Prostate gland (tissue), 2 donors: ENCODE data around the gene SACM1L.

Experiments
- CTCF ChIP-seq, 4 experiments: fragments of 200-600 bp in 2 of 4; fragments of 450-650 bp in 2 of 4; sonication (generic) in 2 of 4; IDR thresholded peaks; 1 replicate in 3 of 4; 2 replicates in 1 of 4; pipeline ENCODE4 v1.5.1; 2016 to 2019; ENCODE audit warnings: antibody characterized with exemption in 4 of 4, mild to moderate bottlenecking in 2 of 4, moderate library complexity in 2 of 4
- POLR2A ChIP-seq: fragments of 450-650 bp; IDR thresholded peaks from one replicate; pipeline ENCODE4 v1.6.1; 2016; ENCODE audit warnings: antibody characterized with exemption, mild to moderate bottlenecking
- POLR2AphosphoS5 ChIP-seq: sonication (generic); formaldehyde crosslinking; IDR thresholded peaks from one replicate; pipeline ENCODE4 v1.6.1; 2017; ENCODE audit warnings: antibody characterized with exemption

- TF ChIP-seq CTCF (IDR thresholded peaks at IDR 0.05): no peak
- no peak for TF ChIP-seq POLR2AphosphoS5
- TF ChIP-seq POLR2A: no peak
Measured at GRCh38 chr3:45792516-45793172, 103.4 kb downstream of the SACM1L start.
